ENCODE measurements around the gene ANGPTL4. TPM values are rescaled to one million over a fixed set of nuclear protein-coding genes. Genes with fewer than 3 reads are reported as not detected.

Gene ANGPTL4
- polyA plus RNA-seq, 1 donor from 2014 or later: not detected

DNA sequence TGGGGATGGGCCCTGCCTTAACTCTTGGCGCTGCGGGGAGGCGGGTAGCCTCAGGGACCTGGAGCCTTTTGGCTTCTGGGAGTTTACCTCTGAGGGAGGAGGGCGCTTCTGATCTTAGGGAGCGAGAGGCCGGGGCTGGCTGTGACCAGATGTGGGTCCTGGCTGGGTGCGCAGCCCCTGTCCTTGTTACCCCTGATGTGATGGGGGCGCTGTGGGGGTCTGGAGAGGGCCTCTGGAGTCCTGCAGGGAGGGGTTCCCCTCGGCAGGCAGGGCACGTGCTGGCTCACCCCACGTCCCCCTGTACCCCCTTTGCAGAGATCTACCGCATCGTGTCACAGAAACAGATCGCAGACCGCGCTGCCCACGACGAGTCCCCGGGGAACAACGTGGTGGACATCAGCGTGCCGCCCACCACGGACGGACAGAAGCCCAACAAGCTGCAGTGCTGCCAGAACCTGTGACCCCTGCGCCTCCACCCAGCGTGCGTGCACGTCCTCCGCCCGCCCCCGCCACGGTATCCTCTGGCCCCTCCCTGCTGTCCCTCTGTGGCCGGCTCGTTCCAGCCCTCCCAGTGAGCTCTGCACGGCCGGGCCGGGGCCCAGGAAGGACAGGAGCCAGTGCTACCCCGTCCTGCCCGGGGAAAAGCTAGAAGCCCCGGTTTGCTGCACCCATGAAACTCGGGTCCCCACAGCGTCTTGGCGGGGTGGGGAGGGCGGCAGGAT, 39.3 kb downstream of the ANGPTL4 start:
- TF ChIP-seq EZH2 (IDR thresholded peaks at IDR 0.05; ENCODE audit: borderline replicate concordance, insufficient read depth, low read length, poor library complexity, severe bottlenecking): no peak
- TF ChIP-seq EP300 (conservative IDR thresholded peaks at IDR 0.05; ENCODE audit: poor library complexity, severe bottlenecking): no peak
- TF ChIP-seq, protein P1, sequence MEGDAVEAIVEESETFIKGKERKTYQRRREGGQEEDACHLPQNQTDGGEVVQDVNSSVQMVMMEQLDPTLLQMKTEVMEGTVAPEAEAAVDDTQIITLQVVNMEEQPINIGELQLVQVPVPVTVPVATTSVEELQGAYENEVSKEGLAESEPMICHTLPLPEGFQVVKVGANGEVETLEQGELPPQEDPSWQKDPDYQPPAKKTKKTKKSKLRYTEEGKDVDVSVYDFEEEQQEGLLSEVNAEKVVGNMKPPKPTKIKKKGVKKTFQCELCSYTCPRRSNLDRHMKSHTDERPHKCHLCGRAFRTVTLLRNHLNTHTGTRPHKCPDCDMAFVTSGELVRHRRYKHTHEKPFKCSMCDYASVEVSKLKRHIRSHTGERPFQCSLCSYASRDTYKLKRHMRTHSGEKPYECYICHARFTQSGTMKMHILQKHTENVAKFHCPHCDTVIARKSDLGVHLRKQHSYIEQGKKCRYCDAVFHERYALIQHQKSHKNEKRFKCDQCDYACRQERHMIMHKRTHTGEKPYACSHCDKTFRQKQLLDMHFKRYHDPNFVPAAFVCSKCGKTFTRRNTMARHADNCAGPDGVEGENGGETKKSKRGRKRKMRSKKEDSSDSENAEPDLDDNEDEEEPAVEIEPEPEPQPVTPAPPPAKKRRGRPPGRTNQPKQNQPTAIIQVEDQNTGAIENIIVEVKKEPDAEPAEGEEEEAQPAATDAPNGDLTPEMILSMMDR (IDR thresholded peaks at IDR 0.05; ENCODE audit: poor library complexity, severe bottlenecking): no peak
- TF ChIP-seq SMC3 (conservative IDR thresholded peaks at IDR 0.05; ENCODE audit: poor library complexity): no peak
- no peak for TF ChIP-seq POLR2AphosphoS5 (IDR thresholded peaks at IDR 0.05)
- no peak for TF ChIP-seq MXI1 (conservative IDR thresholded peaks at IDR 0.05; ENCODE audit: poor library complexity, severe bottlenecking)
- TF ChIP-seq RAD21 (conservative IDR thresholded peaks at IDR 0.05): no peak
- TF ChIP-seq, protein P2, sequence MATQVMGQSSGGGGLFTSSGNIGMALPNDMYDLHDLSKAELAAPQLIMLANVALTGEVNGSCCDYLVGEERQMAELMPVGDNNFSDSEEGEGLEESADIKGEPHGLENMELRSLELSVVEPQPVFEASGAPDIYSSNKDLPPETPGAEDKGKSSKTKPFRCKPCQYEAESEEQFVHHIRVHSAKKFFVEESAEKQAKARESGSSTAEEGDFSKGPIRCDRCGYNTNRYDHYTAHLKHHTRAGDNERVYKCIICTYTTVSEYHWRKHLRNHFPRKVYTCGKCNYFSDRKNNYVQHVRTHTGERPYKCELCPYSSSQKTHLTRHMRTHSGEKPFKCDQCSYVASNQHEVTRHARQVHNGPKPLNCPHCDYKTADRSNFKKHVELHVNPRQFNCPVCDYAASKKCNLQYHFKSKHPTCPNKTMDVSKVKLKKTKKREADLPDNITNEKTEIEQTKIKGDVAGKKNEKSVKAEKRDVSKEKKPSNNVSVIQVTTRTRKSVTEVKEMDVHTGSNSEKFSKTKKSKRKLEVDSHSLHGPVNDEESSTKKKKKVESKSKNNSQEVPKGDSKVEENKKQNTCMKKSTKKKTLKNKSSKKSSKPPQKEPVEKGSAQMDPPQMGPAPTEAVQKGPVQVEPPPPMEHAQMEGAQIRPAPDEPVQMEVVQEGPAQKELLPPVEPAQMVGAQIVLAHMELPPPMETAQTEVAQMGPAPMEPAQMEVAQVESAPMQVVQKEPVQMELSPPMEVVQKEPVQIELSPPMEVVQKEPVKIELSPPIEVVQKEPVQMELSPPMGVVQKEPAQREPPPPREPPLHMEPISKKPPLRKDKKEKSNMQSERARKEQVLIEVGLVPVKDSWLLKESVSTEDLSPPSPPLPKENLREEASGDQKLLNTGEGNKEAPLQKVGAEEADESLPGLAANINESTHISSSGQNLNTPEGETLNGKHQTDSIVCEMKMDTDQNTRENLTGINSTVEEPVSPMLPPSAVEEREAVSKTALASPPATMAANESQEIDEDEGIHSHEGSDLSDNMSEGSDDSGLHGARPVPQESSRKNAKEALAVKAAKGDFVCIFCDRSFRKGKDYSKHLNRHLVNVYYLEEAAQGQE (IDR thresholded peaks at IDR 0.05; ENCODE audit: borderline replicate concordance): no peak
- no peak for TF ChIP-seq TAF1 (IDR thresholded peaks at IDR 0.05; ENCODE audit: low read depth)
- Histone ChIP-seq H3K79me2 (replicated peaks; ENCODE audit: insufficient read depth, low read length) (no peaks in the 10 kb centered on the region), H3K4me3 (ENCODE audit: low read length) (no peak overlapping the region), H4K20me1 (ENCODE audit: insufficient read depth) (no peaks in the 10 kb centered on the region), H3K9ac (ENCODE audit: low read length) (no peak overlapping the region), H2AFZ (ENCODE audit: low read depth, low read length) (no peak overlapping the region), H3K9me3 (ENCODE audit: low read length) (no peaks in the 10 kb centered on the region), H3F3A (ENCODE audit: insufficient read depth, low read length, poor library complexity, severe bottlenecking) (no peaks in the 10 kb centered on the region), H3K27ac (ENCODE audit: low read length) (no peak overlapping the region), H3K4me2 (ENCODE audit: low read length) (no peak overlapping the region), H3K27me3 (ENCODE audit: insufficient read depth, low read depth, low read length) (no peaks in the 10 kb centered on the region), H3K36me3 (ENCODE audit: insufficient read depth, low read length) (no peaks in the 10 kb centered on the region), H3K9me2 (ENCODE audit: insufficient read depth, low read length) (no peaks in the 10 kb centered on the region)

GRCh38 chr19:8403820-8404109, 39.8 kb downstream of the ANGPTL4 start:
- Histone ChIP-seq H3K27ac (ENCODE audit: low read length) (no peak overlapping the region), H3K9me2 (ENCODE audit: insufficient read depth, low read length) (no peaks in the 10 kb centered on the region), H3F3A (ENCODE audit: insufficient read depth, low read length, poor library complexity, severe bottlenecking) (no peaks in the 10 kb centered on the region), H3K79me2 (replicated peaks; ENCODE audit: insufficient read depth, low read length) (no peaks in the 10 kb centered on the region), H3K27me3 (ENCODE audit: insufficient read depth, low read depth, low read length) (no peaks in the 10 kb centered on the region), H3K4me2 (ENCODE audit: low read length) (no peak overlapping the region), H3K36me3 (ENCODE audit: insufficient read depth, low read length) (no peaks in the 10 kb centered on the region), H3K9ac (ENCODE audit: low read length) (no peak overlapping the region), H3K9me3 (ENCODE audit: low read length) (no peaks in the 10 kb centered on the region), H4K20me1 (ENCODE audit: insufficient read depth) (no peaks in the 10 kb centered on the region), H3K4me3 (ENCODE audit: low read length) (no peak overlapping the region), H2AFZ (ENCODE audit: low read depth, low read length) (no peak overlapping the region)
- TF ChIP-seq TAF1 (IDR thresholded peaks at IDR 0.05; ENCODE audit: low read depth): no peak
- TF ChIP-seq, protein P1 (IDR thresholded peaks at IDR 0.05; ENCODE audit: poor library complexity, severe bottlenecking): no peak
- no peak for TF ChIP-seq EP300 (conservative IDR thresholded peaks at IDR 0.05; ENCODE audit: poor library complexity, severe bottlenecking)
- no peak for TF ChIP-seq RAD21 (conservative IDR thresholded peaks at IDR 0.05)
- TF ChIP-seq MXI1 (conservative IDR thresholded peaks at IDR 0.05; ENCODE audit: poor library complexity, severe bottlenecking): no peak
- no peak for TF ChIP-seq POLR2AphosphoS5 (IDR thresholded peaks at IDR 0.05)
- no peak for TF ChIP-seq EZH2 (IDR thresholded peaks at IDR 0.05; ENCODE audit: borderline replicate concordance, insufficient read depth, low read length, poor library complexity, severe bottlenecking)
- no peak for TF ChIP-seq SMC3 (conservative IDR thresholded peaks at IDR 0.05; ENCODE audit: poor library complexity)
- TF ChIP-seq, protein P2 (IDR thresholded peaks at IDR 0.05; ENCODE audit: borderline replicate concordance): no peak
